GM15510 (cell line): ENCODE measurements around the gene TK2.

Experiments
- POLR2A ChIP-seq: IDR thresholded peaks from 3 replicates; pipeline ENCODE4 v1.6.1; 2011; ENCODE audit warnings: borderline replicate concordance; ENCODE audit not compliant: insufficient read length; ENCODE audit errors: extremely low read depth

Gene TK2

DNA sequence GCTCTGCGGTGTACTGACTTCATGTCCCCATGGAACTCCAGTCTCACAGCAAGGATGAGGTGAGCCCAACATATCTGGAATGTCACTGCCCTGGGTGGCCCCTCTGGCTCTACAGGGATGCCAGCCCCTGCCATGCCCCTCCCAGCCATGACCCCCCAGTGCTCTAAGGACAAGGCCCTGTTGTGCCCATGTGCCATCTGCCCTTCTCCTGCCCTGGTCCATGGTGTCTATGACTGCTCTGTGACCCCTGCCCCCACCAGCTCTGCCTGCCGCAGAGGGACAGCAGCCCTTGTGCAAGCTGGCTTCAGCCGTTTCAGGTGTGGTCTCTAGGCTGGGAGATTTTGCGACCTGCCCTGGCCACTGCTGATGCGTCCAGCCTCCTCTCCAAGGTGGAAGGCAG is 40.3 kb downstream of the TK2 start:
- TF ChIP-seq POLR2A, result no peak

DNA sequence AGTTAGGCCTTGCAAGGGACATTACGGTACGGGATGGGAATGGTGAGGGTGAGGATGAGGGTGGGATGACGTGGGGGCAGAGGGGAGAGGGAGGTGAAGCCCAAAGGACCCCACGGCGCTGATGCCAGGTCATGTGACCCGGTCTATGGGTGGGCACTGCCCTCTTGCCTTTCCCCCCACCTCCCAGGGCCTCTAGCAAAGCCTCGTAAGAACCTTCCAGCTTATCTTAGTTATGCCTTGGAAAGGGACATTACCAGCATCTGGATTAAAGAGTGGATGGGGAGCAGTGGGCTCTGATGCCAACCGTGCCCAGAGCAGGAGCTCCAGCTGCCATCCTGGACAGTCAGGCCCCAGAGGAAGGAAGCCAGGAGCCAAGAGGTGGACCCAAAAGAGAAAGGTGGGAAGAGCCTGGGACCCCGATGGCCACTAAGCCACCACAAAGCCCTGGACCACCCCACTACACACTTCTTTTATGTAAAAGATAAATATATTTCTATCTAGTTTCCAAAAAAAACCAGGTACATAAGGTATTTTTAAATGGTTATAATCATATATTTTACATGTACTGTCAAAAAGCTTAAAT is 40.9 kb downstream of the TK2 start:
- no peak for TF ChIP-seq POLR2A

DNA sequence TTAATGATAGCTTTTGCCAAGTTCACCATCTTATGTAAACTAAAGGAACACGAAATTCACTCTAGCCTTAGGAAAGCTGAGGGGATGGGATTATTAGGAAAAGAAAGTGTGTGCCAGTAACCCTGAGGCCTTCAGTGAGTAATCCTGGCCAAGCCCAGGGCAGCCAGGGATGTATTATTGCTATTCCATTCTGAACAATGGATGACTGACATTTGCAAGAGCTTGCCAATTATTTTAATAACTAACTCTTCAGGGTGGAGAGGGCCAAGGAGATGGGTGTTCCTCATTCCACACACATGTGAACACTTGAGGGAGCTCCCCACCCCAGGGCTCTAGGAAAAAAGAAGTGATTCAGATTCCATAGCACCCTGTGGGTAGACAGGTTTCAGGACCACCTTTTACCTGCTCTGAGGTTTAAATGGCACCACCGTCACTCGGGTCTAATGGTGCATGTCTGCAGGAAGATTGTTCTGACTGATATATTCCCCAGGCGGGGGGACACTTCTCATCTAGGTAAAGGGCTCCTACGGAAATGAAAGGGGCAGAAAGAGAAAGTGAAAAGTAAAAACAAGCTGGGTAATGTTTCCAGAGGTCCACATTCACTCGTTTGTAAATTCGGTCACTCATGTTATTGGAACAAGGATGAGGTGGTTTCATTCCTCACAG is 41.5 kb downstream of the TK2 start:
- no peak for TF ChIP-seq POLR2A

DNA sequence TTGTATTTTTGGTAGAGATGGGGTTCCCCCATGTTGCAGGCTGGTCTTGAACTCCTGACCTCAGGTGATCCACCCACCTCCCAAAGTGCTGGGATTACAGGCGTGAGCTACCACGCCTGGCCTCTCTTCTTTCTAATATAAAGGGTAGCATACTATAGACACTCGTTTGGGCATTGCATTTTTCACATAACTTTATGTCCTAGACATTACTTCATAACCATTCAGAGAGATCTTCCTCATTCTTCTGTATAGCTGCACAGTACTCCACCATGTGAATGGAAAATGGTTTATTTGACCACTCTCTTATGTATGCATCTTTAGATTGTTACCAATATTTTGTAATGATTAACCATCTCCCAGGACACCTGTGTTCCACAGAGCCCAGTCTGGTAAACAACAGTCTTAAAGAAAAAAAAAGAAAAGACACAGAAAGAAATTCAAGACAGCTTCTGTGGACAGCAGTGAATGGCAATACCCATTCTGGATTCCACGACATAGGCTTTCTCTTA is 42.1 kb downstream of the TK2 start:
- no peak for TF ChIP-seq POLR2A

DNA sequence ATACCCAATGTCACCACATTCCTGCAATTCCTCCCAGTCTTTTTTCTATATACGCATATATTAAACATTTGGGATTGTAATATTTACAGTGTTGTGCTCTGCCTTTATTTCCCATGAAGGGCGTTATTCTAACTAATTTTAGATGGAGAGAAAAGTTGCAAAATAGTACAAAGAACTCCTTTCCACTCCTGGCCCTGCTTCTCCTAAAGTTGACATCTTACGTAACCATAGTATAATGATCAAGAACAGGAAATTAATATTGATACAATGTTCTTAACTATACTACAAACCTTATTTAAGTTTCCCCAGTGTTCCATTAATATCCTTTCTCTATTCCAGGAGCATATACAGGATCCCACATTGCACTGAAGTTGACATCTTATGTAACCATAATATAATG is 46.3 kb downstream of the TK2 start:
- TF ChIP-seq POLR2A, result no peak

DNA sequence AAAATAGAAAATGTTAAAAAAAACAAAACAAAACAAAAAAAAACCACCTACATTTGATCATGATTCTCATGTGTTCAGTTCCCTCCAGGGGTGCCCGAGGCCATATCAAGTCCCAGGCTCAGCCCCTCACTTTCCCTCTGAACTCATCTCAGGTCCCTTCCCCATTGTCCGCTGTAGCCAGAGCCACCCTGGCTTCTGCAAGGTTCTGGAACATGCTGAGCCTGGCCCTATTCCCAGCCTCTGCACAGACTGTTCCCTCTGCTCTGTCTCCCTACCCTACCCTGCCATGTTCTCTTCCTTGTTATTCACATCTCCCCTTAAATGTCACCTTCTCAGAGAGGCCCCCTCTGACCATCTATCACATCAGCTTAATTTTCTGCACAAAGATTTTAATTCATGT is 46.9 kb downstream of the TK2 start:
- TF ChIP-seq POLR2A, result no peak

DNA sequence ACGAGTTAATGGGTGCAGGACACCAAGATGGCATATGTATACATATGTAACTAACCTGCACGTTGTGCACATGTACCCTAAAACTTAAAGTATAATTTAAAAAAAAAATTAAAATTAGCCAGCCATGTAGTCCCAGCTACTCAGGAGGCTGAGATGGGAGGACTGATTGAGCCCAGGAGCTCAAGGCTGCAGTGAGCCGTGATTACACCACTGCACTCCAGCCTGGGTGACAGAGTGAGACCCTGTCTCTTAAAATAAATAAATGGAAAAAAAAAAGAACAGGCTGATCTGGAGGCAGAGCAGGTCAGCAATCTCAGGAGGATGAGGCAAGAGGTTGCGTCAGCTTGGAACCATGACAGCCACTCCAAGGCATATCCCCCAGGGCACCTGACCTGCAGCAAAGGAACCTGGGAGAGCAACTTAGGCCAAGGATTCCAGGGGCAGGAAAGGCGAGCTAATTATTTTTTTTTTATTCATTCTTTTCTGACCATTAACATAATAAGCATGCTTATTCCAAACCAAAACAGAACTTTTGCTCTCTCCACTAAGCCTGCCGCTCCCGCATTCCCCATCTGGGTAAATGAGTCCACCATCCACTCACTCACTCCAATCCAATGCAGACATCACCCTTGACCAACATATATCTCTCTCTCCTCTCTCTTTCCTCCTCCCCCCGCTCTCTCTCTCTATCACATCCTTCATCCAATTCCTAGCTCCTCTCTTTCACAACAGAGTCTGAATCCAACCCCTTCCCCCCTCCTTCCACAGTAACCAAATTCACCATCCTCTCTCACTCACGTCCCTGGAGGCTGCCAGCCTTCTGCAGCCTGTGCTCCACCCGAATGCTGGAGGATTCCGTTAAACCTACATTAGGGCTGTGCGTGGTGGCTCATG is 47.7 kb downstream of the TK2 start:
- no peak for TF ChIP-seq POLR2A

DNA sequence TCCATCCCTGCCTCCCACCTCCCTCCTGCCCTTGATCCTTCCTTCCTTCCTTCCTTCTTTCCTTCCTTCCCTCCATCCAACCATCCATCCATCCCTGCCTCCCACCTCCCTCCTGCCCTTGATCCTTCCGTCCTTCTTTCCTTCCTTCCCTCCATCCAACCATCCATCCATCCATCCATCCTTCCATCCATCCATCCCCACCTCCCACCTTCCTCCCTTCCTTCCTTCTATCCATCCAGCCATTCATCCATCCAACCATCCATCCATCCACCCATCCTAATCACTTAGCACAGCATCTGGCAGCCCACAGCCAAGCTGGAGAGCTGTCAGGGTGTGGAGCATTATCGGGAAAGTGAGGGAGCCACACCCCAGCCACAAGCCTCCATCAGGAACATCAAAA is 54.5 kb downstream of the TK2 start:
- no peak for TF ChIP-seq POLR2A

DNA sequence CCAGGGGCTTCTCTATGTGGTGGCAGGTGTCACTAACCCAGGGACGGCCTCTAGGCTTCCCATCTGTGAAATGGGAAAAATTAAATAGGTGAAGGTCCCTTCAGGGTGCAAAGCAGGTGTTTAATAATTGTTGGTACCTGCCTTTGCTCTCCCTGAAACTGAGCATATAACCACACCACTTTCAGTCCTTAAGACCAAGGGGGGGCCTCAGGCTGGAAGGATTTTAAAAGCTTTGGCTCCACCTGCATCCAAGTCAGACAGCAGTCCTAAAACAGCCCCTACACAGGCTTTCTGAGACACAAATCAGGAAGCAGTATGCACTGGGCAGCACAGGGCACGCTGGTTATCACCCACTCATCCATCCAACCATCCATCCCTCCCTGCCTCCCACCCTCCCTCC is 55.0 kb downstream of the TK2 start:
- no peak for TF ChIP-seq POLR2A

DNA sequence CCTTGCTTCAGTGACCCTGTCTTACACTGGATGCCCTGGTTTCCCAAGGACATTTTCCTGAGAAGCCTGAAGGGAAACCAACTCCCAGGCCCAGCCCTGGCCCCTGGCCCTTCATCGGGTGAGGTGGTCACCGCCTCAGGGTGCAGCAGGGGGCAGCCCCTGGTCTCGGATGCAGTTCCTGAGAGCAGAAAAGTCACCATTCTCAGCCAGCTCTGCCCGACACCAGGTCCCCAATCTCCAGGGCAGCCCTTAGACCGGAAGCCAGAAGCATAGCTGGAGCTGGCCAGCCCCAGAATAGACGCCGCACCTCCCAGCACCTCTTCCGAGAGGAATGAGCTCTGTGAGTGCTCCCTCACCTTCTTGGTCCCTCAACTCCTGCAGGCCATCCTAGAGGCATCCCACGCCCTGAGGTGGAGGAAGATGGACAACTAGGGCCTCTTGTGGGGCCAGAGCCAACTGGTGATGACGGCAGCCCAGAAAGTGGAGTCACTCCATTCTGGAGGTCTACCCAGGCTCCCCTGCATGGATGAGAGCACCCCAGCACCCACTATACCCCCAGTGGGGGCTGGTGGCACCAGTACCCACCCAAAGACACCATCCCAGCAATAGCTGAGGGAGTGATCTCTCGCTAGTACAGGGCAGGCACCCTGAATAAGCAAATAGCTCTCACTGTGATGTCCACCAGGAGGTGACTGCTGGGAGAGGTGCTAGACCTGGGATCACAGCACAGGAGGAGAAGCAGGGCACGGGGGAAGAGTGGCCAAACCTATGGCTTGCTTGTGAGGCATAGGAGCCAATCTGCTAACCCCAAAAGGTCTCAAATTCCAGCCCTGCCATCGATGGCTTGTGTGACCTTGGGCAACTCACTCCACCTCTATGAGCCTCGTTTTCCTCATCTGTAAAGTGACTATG is 56.2 kb downstream of the TK2 start:
- TF ChIP-seq POLR2A, result no peak

DNA sequence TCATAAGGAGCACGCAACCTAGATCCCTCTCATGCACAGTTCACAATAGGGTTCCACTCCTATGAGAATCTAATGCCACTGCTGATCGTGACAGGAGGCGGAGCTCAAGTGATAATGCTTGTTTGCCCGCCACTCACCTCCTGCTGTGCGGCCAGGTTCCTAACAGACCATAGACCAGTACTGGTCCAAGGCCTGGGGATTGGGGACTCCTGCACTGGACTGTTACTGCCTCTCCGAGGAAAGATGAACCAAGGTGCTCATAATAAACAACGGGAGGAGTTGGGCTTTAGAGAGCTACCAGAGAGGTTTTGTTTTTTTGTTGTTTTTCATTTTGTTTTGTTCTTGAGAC is 58.2 kb downstream of the TK2 start:
- no peak for TF ChIP-seq POLR2A

DNA sequence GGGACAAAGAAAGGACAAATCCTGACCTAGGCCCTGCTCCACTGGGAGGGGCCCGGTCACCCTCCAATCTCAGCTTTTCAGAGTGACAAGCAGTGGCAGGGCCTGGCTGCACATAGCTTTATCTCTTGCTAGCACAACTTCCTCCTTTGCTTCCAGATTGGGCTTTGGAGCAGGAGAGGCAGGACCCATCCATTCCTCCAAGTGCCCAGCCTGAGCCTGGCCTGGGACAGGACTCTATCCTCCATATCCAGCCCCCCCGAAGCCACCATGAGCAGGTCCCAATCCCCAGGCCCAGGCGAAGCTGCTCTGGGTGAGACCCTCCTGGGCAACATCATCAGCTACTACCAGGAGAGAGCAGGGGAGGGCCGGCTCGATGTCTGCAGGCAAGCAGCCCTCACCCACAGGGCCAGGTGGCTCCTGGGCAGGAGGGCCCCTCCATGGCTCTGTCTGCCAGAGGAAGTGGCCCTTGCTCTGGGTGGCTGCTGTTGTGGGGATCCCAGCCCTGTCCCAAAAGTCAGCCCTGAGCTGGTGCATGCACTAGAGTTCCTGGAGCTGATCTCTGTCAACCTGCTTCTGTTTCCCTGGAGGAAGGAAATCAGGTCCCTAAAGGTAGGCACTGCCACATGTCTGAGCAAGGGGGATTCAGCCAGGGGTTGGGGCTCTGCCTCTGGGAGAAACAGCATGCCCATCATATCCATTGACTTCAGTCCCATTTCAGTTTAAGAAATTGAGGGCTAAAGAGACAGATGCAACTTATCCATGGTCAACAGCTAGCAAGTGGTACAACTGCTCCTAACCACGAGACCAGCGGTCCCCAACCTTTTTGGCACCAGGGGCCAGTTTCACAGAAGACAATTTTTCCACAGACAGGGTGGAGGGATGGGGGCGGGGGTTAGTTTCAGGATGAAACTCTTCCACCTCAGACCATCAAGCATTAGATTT is 58.9 kb downstream of the TK2 start:
- TF ChIP-seq POLR2A, result no peak

DNA sequence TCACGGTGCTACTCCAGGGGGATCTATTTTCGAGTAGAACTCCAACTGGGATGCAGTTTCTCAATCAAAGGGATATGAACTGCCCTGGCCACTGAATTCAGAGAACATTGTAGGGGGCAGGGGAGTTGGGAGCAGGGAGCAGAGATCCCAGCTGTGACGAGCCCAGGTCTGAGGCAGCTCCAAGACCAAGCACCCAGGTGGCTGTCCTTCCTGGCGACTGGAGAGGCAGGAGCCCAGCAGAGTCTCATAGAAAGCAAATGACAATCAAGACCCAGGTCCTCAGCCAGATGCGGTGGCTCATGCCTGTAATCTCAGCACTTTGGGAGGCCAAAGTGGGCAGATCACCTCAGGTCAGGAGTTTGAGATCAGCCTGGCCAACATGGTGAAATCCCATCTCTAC is 60.1 kb downstream of the TK2 start:
- TF ChIP-seq POLR2A, result no peak

DNA sequence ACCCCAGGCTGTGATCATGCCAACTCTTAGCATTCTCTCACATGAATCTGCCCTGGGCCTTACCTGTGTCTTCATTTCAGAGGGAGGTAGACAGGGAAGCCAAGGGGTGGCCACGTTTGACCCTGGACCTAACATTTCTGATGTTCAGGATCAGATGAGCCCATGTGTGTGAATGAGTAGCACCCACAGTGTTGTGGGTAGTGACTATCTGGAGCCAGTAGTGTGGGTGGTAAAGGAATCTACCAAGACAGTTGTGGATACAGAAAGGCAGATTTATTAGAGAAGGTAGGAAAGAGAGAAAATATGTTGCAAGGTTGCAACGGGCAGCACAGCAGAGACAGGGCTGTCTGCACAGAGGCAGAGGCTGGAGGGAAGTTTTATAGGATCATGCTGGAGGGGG is 60.5 kb downstream of the TK2 start:
- TF ChIP-seq POLR2A, result no peak

DNA sequence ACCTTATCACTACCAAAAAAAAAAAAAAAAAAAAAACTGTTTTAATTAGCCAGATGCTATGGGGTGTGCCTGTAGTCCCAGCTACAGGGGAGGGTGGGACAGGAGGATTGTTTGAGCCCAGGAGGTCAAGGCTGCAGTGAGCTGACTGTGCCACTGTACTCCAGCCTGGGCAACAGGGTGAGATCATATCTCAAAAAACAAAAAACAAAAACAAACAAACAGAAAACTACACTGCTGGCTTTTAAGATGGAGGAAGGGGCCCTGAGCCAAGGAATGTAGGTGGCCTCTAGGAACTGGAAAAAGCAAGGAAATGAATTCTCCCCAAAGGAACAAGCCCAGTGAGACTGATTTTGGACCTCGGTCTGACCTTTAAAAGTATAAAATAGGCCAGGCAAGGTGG is 61.4 kb downstream of the TK2 start:
- TF ChIP-seq POLR2A, result no peak
